Activated CD4-positive, alpha-beta T cell treated with anti-CD3 and anti-CD28 coated beads, Interleukin-2, amount 10 ng/mL, durations not matched to agents 7 days and 5 days (primary cell): Measurements from ENCODE around the gene REEP6. TPM values are rescaled to one million over a fixed set of nuclear protein-coding genes. Genes with fewer than 3 reads are reported as not detected.

Source experiments
- CTCF ChIA-PET: fragments of 350-600 bp; sonication (Branson Sonifier 250); formaldehyde crosslinking; loops from one replicate; lab custom pipeline; 2021; ENCODE audit warnings: antibody characterized with exemption; lab: Charles Lee
- POLR2A ChIA-PET: fragments of 350-600 bp; sonication (Branson Sonifier 250); formaldehyde crosslinking; loops from one replicate; lab custom pipeline; 2021; ENCODE audit warnings: antibody characterized with exemption; lab: Charles Lee
- DNase-seq: peaks from one replicate; pipeline ENCODE4 v3.0.0-alpha.2; 2020
- H3K27ac Mint-ChIP-seq: one replicate; pipeline ENCODE4 v1.8.0; 2021; ENCODE audit warnings: mild to moderate bottlenecking, moderate library complexity, mixed read lengths
- H3K27me3 Mint-ChIP-seq: one replicate; pipeline ENCODE4 v1.8.0; 2021; ENCODE audit warnings: mixed read lengths
- H3K36me3 Mint-ChIP-seq: one replicate; pipeline ENCODE4 v1.8.0; 2021; ENCODE audit warnings: low read depth, mixed read lengths
- H3K4me1 Mint-ChIP-seq: one replicate; pipeline ENCODE4 v1.8.0; 2021; ENCODE audit warnings: mixed read lengths
- H3K4me3 Mint-ChIP-seq: one replicate; pipeline ENCODE4 v1.8.0; 2021; ENCODE audit warnings: mild to moderate bottlenecking, moderate library complexity, mixed read lengths
- H3K9me3 Mint-ChIP-seq: one replicate; pipeline ENCODE4 v1.8.0; 2021; ENCODE audit warnings: mixed read lengths
- total RNA-seq, 2 experiments: library from RNA; stranded (reverse); gene quantifications; one replicate each; pipeline ENCODE4 v1.2.3, GENCODE V29; 2021

The REEP6 gene
- total RNA-seq, 2 experiments from 2014 or later, result 1.6 to 1.8 TPM

DNA sequence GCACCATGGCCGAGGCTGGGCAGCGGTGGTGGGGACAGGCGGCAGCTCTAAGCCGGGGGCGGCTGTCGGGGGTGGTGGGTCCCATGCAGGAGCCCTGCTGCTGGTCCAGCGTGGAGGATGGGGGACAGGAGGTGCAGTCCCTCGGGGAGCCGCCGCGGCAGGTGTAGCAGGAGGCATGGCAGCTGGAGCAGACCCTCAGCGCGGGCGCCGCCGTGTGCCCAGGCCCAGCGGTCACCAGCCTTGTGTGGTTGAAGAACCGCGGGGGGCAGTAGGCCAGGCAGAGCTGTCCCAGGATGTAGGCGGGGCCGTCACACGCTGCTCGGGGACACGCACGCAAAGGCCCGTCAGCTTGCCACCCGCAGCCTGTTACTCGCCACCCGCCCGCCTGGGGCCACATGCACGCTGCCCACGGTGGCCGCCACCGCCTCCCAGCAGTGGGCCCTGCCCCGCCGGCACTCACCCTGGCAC, 9.1 kb upstream of the REEP6 start:
- peaks cover 21% of the 10 kb centered on the region for H3K4me1 Mint-ChIP-seq
- peaks cover 3% of the 10 kb centered on the region for H3K36me3 Mint-ChIP-seq
- no peak overlapping the region for H3K27ac Mint-ChIP-seq
- H3K4me3 Mint-ChIP-seq, result no peak overlapping the region
- ChIA-PET CTCF (no interaction called here), POLR2A (no interaction called here)
- no peak for DNase-seq
- H3K27me3 Mint-ChIP-seq, result no peaks in the 10 kb centered on the region
- no peaks in the 10 kb centered on the region for H3K9me3 Mint-ChIP-seq

GRCh38 chr19:1482361-1483130, 8.4 kb upstream of the REEP6 start:
- peaks cover 3% of the 10 kb centered on the region for H3K36me3 Mint-ChIP-seq
- H3K27me3 Mint-ChIP-seq, result no peaks in the 10 kb centered on the region
- no peak overlapping the region for H3K4me3 Mint-ChIP-seq
- no peak overlapping the region for H3K27ac Mint-ChIP-seq
- CTCF ChIA-PET, result no interaction called here
- H3K4me1 Mint-ChIP-seq, result peaks cover 16% of the 10 kb centered on the region
- DNase-seq, result no peak
- POLR2A ChIA-PET, result no interaction called here
- H3K9me3 Mint-ChIP-seq, result no peaks in the 10 kb centered on the region

- ChIA-PET CTCF (no interaction called here), POLR2A (no interaction called here)
- no peaks in the 10 kb centered on the region for H3K27me3 Mint-ChIP-seq
- no peak for DNase-seq
- H3K4me3 Mint-ChIP-seq, result no peak overlapping the region
- peaks cover 3% of the 10 kb centered on the region for H3K36me3 Mint-ChIP-seq
- no peaks in the 10 kb centered on the region for H3K9me3 Mint-ChIP-seq
- peaks cover 9% of the 10 kb centered on the region for H3K4me1 Mint-ChIP-seq
- H3K27ac Mint-ChIP-seq, result no peak overlapping the region
Measured at GRCh38 chr19:1483131-1483978, 7.6 kb upstream of the REEP6 start.

DNA sequence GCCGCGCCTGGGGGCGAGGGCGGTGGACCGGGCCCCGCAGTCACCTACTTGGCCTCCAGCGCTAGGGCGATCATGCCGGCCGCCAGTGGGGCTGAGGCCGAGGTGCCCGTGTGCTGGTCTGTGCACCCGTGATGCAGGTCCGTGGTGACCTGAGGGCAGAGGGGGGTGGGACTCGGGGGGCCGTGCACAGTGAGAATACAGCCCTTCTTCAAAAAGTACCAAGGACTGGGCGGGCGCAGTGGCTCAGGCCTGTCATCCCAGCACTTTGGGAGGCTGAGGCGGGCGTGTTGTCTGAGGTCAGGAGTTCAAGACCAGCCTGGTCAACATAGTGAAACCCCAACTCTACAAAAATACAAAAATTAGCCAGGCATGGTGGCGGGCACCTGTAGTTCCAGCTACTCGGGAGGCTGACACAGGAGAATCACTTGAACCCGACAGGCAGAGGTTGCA, 7.0 kb upstream of the REEP6 start:
- Mint-ChIP-seq H3K4me3 (no peak overlapping the region), H3K9me3 (no peaks in the 10 kb centered on the region), H3K4me1 (peaks cover 8% of the 10 kb centered on the region), H3K27me3 (no peaks in the 10 kb centered on the region), H3K36me3 (peaks cover 2% of the 10 kb centered on the region), H3K27ac (no peak overlapping the region)
- ChIA-PET POLR2A (no interaction called here), CTCF (no interaction called here)
- no peak for DNase-seq

GRCh38 chr19:1486720-1487575, 4.0 kb upstream of the REEP6 start:
- ChIA-PET POLR2A (no interaction called here), CTCF (no interaction called here)
- no peak overlapping the region for H3K4me3 Mint-ChIP-seq
- H3K27ac Mint-ChIP-seq, result no peak overlapping the region
- H3K9me3 Mint-ChIP-seq, result no peaks in the 10 kb centered on the region
- H3K27me3 Mint-ChIP-seq, result peaks cover 4% of the 10 kb centered on the region
- peaks cover 15% of the 10 kb centered on the region for H3K4me1 Mint-ChIP-seq
- no peak for DNase-seq
- H3K36me3 Mint-ChIP-seq, result no peaks in the 10 kb centered on the region

- no peak for DNase-seq
- peaks cover 10% of the 10 kb centered on the region for H3K27me3 Mint-ChIP-seq
- no peak overlapping the region for H3K4me3 Mint-ChIP-seq
- H3K4me1 Mint-ChIP-seq, result peaks cover 16% of the 10 kb centered on the region
- H3K27ac Mint-ChIP-seq, result no peak overlapping the region
- no peaks in the 10 kb centered on the region for H3K36me3 Mint-ChIP-seq
- H3K9me3 Mint-ChIP-seq, result no peaks in the 10 kb centered on the region
- ChIA-PET CTCF (interaction anchor here (1.3 kb wide), 1 partner anchor 221 kb away, joined by 3 read pairs; no protein-coding TSS in a partner anchor), POLR2A (no interaction called here)
Measured at GRCh38 chr19:1487576-1488281, 3.3 kb upstream of the REEP6 start.

- Mint-ChIP-seq H3K4me1 (peaks cover 16% of the 10 kb centered on the region), H3K9me3 (no peaks in the 10 kb centered on the region), H3K27me3 (peaks cover 15% of the 10 kb centered on the region), H3K27ac (no peak overlapping the region), H3K36me3 (no peaks in the 10 kb centered on the region), H3K4me3 (no peak overlapping the region)
- ChIA-PET POLR2A (no interaction called here), CTCF (interaction anchor here (1.3 kb wide), 1 partner anchor 222 kb away, joined by 3 read pairs; no protein-coding TSS in a partner anchor)
- DNase-seq, result no peak
Measured at GRCh38 chr19:1488282-1488601, 2.7 kb upstream of the REEP6 start.

GRCh38 chr19:1489463-1490310, 1.3 kb upstream of the REEP6 start:
- POLR2A ChIA-PET, result no interaction called here
- peaks cover 16% of the 10 kb centered on the region for H3K4me1 Mint-ChIP-seq
- peak overlapping the region; percentile 65 for H3K4me3 Mint-ChIP-seq
- DNase-seq, result peak; percentile 38
- peaks cover 15% of the 10 kb centered on the region for H3K27me3 Mint-ChIP-seq
- CTCF ChIA-PET, result interaction anchor here (1.2 to 3.1 kb wide), 2 partner anchors 12 kb away, joined by 4 to 8 read pairs; no protein-coding TSS in a partner anchor
- H3K9me3 Mint-ChIP-seq, result no peaks in the 10 kb centered on the region
- H3K36me3 Mint-ChIP-seq, result no peaks in the 10 kb centered on the region
- H3K27ac Mint-ChIP-seq, result peak overlapping the region; percentile 79

DNA sequence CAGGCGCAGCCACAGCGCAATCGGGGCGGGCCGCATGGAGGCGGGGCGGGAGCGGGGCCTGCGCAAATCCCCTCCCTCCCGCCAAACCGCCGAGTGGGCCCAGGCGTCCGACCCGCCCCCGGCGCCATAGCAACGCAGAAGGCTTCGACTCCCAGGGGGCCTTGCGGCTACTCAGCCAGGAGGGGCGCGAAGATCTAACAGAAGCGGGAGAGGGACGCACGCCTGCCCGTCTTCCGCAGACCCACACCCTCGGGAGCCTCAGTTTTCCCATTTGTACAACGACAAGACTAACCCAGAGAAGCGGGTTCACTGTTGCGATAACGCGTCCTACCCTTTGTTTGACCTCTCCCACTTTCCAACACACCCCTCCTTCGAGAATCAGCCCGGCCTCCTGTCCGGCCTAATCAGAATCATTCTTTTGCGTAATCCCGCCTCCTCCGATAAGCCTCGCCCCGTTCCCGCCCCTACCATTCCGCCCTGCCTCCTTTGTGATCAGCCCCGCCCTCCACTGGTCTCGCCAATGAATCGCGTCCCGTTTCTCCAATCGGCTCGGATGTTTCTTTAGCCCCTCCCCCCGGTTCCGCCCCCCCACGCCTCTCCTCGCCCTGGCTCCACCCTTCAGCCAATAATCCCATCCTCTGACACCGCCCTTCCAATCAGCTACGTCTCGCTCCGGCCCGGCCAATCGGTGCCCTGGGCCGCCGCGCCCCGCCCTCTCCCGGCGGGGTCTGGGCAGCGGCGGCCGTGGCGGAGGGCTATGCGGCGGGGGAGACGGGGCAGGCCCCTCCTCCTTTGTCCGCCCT, 469 bp upstream of the REEP6 start, which contains the start of gene PCSK4:
PCSK4 (minus strand) TSS at position 40 of the 803 bp plus-strand sequence; CDS start at position 36, 4 bp downstream.
- peaks cover 15% of the 10 kb centered on the region for H3K27me3 Mint-ChIP-seq

DNA sequence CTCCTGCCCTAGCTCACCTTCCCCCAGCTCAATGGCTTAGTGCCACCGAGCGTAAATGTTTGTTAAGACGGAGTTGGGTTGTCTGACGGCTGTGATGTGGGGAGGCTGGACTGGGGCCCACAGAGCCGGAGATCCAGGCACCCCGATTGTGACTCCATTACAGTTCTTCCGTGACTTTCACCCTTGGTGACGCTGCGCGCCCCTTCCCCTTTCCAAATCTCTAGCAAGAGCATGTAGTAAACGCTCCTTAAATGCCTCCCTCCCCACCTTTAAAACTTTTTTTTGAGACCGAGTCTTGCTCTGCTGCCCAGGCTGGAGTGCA, 829 bp downstream of the REEP6 start:
- POLR2A ChIA-PET, result no interaction called here
- H3K27me3 Mint-ChIP-seq, result peaks cover 15% of the 10 kb centered on the region
- DNase-seq, result no peak
- peaks cover 16% of the 10 kb centered on the region for H3K4me1 Mint-ChIP-seq
- H3K9me3 Mint-ChIP-seq, result no peaks in the 10 kb centered on the region
- peak overlapping the region; percentile 6 for H3K27ac Mint-ChIP-seq
- CTCF ChIA-PET, result interaction anchor here (0.6 to 3.1 kb wide), 3 partner anchors 10 to 153 kb away, joined by 3 to 8 read pairs (median 3); no protein-coding TSS in a partner anchor
- no peaks in the 10 kb centered on the region for H3K36me3 Mint-ChIP-seq
- H3K4me3 Mint-ChIP-seq, result peak overlapping the region; percentile 66

More for the DNA sequence above, 469 bp upstream of the REEP6 start, which contains the start of gene PCSK4:
- CTCF ChIA-PET, result interaction anchor here (0.6 to 3.1 kb wide), 5 partner anchors 10 to 175 kb away, joined by 3 to 8 read pairs (median 3); no protein-coding TSS in a partner anchor
- peak within 1 kb of the TSS; percentile 84 for H3K4me3 Mint-ChIP-seq
- no peaks in the 10 kb centered on the region for H3K36me3 Mint-ChIP-seq
- H3K27ac Mint-ChIP-seq, result peak within 1 kb of the TSS; percentile 85
- peaks cover 16% of the 10 kb centered on the region for H3K4me1 Mint-ChIP-seq
- POLR2A ChIA-PET, result no interaction called here
- no peaks in the 10 kb centered on the region for H3K9me3 Mint-ChIP-seq
- DNase-seq, result peak; percentile 97
